Central memory CD4-positive, alpha-beta T cell (primary cell): ENCODE measurements around the gene ZNF277.
A peak's percentile ranks its signal among the peaks of the same experiment; 100 is the strongest.

Experiments used
- DNase-seq: peaks from one replicate; pipeline ENCODE4 v3.0.0; 2022
- total RNA-seq, 3 experiments: gene quantifications; one replicate each; lab custom pipeline; 2026; lab: John Stamatoyannopoulos, UW

ZNF277 gene, protein sequence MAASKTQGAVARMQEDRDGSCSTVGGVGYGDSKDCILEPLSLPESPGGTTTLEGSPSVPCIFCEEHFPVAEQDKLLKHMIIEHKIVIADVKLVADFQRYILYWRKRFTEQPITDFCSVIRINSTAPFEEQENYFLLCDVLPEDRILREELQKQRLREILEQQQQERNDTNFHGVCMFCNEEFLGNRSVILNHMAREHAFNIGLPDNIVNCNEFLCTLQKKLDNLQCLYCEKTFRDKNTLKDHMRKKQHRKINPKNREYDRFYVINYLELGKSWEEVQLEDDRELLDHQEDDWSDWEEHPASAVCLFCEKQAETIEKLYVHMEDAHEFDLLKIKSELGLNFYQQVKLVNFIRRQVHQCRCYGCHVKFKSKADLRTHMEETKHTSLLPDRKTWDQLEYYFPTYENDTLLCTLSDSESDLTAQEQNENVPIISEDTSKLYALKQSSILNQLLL
- total RNA-seq: 22.0 to 52.4 (median 25.3) reads per million in 3 experiments

DNA sequence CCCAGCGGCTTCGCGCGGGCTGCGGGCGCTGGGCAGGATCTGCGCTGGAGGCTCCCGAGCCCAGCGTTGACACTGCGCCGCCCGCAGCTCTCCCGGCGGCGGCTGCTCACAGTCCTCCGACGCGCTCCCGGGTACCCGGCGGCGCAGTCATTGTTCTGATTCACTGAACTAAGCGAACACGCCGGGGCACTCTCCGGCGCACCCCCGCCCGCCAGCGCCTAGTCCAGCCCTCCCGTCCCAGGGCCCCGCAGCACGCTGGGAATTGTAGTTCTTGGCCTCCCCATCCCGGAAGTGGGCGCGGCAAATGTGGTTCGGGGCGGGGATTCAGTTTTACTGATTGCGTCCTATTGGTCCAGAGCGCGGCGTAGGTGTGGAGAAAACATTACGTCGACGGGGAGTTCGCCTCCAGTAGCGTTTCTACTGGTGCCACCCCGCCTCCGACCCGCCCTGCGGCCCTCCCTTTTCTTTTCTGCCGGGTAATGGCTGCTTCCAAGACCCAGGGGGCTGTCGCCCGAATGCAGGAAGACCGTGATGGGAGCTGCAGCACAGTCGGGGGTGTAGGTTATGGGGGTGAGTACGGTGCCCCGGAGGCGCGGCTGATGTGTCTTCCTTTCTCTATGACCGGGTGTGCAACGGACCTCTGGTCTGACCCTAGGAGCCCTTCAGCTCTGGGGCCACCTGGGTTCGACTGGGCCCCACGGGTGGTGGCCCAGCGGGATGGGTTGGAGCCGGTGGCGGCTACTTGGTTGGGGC, at the start of gene ZNF277, which contains the start of gene DOCK4:
TSS of gene ZNF277 (plus strand) at position 458 of the 753 bp plus-strand sequence. CDS start at position 480, 22 bp downstream.
TSS of gene DOCK4 (minus strand) at position 162 of the 753 bp plus-strand sequence. CDS start 261 bp downstream, outside the sequence.
- DNase-seq: peak; percentile 99

GRCh38 chr7:112157072-112157471, 49.4 kb upstream of the ZNF277 start:
- no peak for DNase-seq

GRCh38 chr7:112159351-112159750, 47.1 kb upstream of the ZNF277 start:
- DNase-seq: no peak

DNA sequence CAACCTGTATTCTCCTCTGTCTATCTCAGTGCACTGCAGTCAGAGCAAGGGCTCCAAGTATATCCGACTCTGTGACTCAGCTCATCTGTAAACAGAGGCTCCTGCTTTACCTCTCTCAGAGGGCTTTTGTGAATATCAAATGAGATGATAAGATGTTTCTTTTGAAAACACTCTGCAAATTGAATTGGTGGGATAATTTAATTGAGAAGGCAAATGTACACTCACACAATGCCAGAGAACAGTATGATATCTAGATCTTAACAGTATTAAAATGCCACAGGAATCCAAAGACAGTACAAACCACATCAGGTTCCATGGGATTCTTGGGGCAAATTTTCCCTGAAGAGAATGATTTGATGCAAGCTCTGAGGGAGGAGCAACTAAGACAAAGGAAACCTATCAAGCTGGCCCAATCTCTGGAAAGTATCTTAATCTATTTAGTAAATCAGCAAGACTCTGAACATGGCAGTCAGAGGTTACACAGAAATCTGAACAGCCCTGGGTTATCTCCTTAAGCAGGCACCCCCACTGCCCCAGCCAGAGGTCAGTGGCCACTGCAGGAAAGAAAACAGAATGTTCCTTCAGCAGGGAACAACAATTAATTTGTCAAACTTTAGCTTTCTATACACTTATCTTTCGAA, 46.2 kb upstream of the ZNF277 start:
- DNase-seq: no peak

GRCh38 chr7:112160771-112161150, 45.7 kb upstream of the ZNF277 start:
- DNase-seq: no peak

- no peak for DNase-seq
Measured at GRCh38 chr7:112161253-112162141, 45.0 kb upstream of the ZNF277 start.

- DNase-seq: no peak
Measured at GRCh38 chr7:112162142-112162766, 44.2 kb upstream of the ZNF277 start.

DNA sequence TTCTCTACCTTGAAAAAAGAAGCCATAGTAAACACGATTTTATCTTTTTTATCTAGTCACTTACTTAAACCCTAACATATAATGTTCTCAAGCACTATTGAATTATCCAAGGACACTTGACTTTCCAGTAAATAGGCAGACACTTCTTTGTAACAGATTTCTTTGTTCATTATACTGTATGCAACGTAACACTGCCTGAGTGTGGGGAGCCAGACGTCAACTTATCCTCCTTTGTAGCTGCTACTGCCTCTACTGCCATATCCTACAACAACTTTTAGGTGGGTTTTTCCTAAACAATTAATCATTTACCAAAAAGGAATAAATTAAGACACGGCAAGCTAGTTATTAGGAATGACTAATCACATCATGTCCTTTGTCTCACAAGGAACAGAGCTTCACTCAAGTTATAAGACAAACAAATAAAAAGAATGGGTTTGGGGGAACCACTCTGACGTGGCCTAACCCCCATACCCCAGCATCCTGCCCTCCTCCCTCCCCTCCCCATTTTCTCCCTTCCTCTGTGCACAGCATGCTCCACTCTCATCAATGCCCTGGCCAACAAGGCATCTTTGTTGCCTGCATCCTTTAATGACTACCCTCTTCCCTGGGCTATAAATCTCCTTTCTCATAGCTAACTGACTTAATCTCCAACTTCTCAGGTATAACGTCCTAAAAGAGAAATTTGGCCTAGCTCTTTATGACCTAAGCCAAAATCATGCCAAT, 43.5 kb upstream of the ZNF277 start:
- no peak for DNase-seq

DNA sequence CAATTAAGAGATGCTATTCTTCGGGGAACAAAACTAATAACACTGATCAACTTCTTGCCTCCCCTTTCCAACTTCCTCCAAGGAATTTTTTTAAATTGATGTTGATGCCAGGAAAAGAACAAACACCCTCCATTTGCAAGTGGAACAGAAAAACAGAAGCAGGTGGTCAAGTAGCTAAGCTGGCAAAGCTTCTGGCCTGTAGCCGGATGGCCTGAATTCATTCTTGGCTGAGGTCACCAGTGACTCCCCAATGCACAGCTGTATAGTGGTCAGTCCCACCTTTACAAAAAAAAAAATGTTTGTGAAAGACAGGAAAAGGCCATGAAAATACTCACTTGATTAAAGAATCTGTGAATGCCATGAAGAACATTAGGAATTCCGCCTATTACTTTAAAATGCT, 39.3 kb upstream of the ZNF277 start:
- DNase-seq: no peak

DNA sequence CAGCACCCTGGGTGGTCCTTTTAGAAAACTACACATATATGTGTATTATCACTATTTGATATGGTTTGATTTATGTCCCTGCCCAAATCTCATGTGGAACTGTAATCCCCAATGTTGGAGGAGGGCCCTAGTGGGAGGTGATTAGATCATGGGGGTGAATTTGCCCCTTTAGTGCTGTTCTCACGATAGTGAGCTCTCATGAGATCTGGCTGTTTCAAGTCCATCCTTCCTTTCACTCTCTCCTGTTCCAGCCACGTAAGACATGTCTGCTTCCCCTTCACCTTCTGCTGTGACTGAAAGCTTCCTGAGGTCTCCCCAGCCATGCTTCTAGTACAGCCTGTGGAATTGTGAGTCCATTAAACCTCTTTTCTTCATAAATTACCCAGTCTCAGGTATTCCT, 37.6 kb upstream of the ZNF277 start:
- no peak for DNase-seq

DNA sequence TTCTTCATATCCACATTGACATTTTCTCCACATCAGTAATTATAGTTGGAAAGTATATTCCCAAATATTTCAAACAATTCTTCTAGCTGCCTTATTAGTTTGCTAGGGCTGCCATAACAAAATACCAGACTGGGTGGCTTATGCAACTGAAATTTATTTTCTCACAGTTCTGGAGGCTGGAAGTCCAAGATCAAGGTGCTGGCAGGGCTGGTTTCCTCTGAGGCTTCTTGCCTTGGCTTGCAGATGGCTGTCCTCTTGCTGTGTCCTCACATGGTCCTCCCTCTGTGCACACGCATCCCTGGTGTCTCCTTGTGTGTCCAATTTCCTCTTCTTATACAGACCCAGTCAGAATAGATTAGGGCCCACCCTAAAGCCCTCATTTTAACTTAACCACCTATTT, 34.8 kb upstream of the ZNF277 start:
- DNase-seq: no peak

GRCh38 chr7:112172870-112173567, 33.5 kb upstream of the ZNF277 start:
- DNase-seq: no peak

GRCh38 chr7:112173568-112173905, 33.0 kb upstream of the ZNF277 start:
- DNase-seq: no peak

GRCh38 chr7:112174192-112174591, 32.3 kb upstream of the ZNF277 start:
- DNase-seq: no peak

DNA sequence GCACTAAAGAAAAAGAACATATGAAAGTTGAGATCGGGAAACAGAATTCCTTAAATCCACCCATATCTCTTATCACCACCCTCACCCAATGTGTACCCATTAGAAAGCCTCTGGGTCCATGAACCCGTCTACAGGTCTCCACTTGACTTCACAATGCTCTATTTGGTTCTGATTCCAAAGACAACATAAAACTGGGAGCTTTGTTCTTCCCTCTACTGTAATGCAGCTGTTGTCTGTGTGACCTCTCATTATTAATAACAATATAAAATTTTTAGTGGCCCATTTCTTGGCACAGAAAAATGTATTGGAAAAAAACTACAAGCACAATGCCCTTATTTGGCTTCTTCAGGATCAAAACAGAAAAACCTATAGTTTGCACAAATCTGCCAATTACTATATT, 30.3 kb upstream of the ZNF277 start:
- no peak for DNase-seq

DNA sequence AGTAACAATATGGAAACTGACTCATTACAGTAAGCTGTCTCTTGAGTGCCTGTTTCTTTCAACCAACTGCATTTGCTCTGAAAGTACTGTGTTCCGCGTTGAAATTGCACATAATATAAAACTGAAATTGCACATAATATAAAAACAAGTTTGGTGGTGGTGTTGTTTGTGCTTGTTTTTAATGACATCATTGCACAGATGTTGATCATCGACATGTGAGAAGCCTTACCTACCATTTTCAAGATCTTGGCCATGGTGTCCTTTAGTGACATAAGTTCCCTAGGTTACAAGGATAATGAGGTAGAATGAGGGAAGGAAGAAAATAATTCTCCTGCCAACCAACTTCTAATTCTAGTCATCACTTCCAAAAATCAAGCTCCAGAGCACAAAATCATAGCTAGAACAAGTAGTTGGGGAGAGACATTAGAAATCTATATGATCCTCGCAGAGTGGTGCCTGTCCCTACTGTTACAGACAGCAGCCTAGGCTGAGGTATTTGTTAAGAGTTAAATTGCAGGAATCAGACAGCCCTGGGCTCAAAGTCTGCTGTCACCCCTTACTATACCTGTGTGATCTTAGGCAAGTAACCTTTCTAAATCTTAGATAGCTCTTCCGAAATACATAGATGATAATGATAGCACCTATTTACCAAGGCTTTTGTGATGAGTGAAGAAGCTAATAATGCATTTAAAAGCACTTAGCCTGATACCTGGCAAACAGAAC, 29.6 kb upstream of the ZNF277 start:
- no peak for DNase-seq

DNA sequence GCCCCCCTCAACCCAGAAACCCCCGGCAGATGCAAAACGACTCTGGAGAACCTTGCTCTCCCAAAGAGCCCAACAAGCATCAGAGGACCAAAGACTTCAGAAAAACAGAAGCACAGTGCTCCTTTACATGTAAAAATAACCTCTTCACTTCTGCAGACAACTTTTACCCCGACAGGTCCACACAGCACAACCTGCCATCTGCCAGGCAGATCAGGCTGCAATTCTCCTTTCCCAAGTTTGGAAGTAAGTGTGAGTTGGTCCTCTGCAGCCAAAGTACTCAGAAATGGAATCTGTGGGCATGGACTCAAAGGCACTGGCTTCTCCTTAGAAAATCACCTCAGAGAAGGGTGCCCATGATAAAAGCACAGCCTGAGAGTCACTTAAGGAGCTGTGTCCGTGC, 26.3 kb upstream of the ZNF277 start:
- DNase-seq: no peak

DNA sequence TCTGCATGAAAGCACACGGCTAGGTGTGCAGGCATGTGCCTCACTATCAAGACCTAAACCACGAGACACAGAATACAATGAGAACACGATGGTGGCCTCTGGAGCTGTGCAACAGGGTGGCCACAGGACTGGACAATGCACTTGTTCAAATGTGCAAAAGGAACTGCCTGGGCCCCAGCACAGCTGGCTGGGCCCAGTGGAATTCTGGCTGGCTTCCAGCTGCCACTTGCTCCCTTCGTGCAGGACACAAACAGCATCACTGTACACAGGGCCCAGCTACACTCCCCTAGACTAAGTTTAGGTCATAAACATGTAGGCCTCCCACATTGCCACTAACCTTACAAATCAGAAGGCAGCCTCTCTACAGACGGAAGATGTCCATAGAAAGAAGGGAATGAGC, 23.7 kb upstream of the ZNF277 start:
- no peak for DNase-seq

GRCh38 chr7:112183266-112183665, 23.2 kb upstream of the ZNF277 start:
- no peak for DNase-seq

- DNase-seq: no peak
Measured at GRCh38 chr7:112184455-112184854, 22.0 kb upstream of the ZNF277 start.
